ENCODE results near the gene NBDY.

NBDY gene

GRCh38 chrX:56785442-56785841, 56.4 kb downstream of the NBDY start:
- no peak for DNase-seq (ENCODE audit: low spot score)

GRCh38 chrX:56786889-56787733, 58.1 kb downstream of the NBDY start:
- no peak for DNase-seq (ENCODE audit: low spot score)

DNA sequence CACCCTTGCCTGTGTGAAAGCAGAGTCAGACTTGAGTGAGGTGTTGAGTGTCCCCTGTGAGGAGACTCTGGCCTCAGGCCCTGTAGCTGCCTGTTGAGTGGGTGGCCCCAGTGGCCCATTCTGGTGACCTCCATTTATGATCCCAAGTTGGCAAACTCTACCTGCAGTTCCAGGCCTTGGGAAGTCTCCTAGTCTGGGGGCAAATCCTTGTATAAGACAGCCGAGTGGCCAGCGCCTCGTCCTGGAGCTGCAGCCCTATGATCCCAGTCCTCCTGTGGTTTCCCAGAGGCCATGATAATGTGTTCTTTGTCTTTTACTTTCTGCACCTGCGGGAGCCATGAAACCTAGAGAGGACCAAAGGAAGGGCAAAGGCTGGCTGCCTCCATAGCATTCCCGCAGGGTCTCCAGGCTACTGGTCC, 58.7 kb downstream of the NBDY start:
- no peak for DNase-seq (ENCODE audit: low spot score)

- DNase-seq (ENCODE audit: low spot score): no peak
These were observed 59.2 kb downstream of the NBDY start for GRCh38 chrX:56788229-56788628.

DNA sequence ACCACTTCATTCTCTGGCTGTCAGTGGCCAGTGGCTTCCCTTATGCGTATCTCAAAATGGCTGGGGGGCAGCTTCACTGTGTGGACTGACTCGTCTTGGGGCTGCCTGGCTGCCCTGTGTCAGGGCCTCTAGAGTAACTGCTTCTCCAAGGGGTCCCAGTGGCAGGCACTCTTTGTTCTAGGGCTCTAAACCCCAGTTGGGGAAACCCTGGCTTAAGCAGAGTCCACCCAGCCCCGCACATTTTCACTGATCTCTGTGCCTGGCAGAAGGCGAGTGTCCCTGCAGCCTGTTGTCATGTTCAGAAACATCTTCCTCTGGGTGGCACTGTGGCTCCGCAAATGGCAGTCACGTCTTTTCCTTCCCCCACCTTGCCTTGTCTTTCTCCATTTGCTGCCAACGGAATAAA, 59.7 kb downstream of the NBDY start:
- DNase-seq (ENCODE audit: low spot score): no peak

GRCh38 chrX:56789518-56790070, 60.6 kb downstream of the NBDY start:
- DNase-seq (ENCODE audit: low spot score): no peak

GRCh38 chrX:56790778-56791177, 61.7 kb downstream of the NBDY start:
- DNase-seq (ENCODE audit: low spot score): no peak

- DNase-seq (ENCODE audit: low spot score): no peak
These were observed 62.4 kb downstream of the NBDY start for GRCh38 chrX:56791456-56791855.

GRCh38 chrX:56792270-56793111, 63.4 kb downstream of the NBDY start:
- no peak for DNase-seq (ENCODE audit: low spot score)

DNA sequence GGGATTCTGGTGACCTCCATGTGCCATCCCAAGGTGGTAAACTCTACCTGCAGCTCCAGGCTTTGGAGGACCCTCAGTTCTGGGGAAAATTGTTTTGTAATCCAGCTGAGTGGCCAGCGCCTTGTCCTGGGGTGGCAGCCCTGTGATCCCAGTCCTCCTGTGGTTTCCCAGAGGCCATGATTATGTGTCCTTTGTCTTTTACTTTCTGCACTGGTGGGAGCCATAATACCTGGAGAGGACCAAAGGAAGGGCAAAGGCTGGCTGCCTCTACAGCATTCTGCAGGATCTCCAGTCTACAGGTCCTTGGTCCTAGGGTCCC, 64.0 kb downstream of the NBDY start:
- no peak for DNase-seq (ENCODE audit: low spot score)

DNA sequence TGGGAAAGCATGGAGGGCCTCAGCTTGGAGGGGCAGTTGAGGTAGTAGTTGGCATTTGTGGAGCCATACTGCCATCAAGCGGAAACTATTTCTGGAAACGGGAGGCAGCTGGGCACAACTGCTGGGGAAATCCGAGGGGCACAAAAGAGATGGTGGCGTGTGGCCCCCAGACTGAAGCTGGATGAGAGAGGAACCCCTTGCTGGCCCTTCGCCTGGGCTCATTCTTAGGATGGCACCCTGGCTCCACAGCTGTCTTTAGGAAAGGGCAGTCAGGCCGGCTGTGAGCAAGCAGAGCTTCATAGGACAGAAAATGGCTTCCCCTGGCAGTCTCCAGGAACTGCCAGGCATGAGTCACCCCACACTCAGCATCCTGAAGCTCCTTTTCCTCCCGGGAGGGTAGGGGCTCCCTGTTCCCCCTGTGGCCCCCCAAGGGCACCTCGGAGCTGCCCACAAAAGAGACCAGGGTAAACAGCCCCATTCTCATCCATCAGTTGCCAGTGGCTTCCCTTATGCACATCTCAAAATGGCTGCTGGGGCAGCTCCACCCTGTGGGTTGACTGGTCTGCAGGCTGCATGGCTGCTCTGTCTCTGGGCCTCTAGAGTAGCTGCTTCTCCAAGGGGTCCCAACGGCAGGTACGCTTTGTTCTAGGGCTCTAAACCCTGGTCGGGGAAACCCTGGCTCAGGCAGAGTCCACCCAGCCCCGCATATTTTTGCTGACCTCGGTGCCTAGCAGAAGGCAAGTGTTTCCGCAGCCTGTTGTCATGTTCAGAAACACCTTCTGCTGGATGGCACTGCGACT, 64.7 kb downstream of the NBDY start:
- no peak for DNase-seq (ENCODE audit: low spot score)

DNA sequence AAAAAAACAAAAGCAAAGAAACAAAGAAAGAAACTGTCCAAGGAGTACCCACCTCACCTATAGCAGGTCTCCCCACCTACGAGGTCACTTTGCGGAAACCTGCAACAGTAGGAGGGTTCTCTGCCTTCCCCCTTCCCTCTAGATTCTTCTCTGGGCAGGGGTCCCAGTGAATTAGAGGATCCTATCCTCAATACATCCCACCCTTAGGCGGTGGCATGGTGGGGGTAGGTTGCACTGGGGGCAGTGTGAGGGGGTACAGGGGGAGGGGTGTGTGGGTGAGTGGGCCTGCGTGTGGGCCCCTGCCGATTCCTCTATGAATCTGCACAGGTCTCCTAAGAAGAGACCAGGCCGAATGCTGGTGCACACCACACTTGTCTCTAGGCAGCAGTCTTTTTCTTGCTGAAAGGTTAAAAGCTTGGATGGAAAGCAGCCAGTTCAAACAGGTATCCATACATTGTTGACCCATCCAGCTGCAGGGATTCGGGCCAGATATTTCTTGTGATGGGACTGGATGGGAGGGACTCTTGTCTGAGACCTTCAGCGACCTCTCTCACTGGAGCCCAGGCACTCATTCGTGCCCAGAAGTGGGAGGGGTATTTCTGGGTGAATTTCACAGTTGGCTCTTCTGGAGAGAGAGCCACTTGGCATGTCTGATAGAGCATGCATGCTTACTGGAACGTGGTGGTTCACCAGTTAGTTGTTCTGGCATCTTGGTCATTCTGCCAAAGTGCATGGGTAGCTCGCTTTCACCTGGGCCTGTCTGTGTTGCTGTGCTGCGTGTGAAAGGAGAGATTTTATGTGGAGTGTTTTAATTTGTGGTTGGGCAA, 65.6 kb downstream of the NBDY start:
- DNase-seq (ENCODE audit: low spot score): no peak

GRCh38 chrX:56795309-56795868, 66.3 kb downstream of the NBDY start:
- no peak for DNase-seq (ENCODE audit: low spot score)

DNA sequence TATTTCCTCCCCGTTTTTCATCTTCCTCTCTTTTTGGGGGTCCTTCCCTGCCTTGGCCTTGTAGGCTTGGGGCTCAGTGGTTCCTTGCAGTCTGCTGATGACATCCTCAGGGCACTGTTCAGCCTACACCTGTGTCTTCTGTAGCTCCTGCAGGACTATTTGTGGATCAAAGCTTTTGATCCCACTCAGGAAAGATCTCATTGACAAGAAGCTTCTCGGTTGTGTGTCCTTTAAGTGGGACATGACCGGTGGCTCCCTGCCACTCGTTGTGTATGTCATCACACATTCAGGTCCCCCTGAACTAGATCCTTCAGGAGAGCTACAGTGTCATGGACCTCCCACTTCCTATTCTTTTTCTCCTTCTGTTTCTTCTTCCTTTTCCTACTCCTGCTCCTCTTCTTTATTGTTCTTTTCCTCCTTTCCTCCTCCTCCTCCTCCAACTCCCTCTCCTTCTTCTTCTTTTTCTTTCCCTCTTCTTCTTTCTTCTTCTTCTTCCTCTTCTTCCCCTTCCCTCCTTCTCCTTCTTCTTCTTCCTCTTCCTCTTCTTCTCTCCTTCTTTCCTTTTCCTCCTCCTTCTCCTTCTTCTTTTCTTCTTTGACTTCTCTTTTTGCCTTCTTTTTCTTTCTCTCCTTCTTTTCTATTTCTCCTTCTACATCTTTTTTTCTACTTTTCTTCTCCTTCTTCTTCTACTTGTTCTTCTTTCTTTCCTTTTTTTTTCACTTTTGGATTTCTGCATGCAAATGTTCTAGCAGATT, 67.8 kb downstream of the NBDY start:
- DNase-seq (ENCODE audit: low spot score): no peak

DNA sequence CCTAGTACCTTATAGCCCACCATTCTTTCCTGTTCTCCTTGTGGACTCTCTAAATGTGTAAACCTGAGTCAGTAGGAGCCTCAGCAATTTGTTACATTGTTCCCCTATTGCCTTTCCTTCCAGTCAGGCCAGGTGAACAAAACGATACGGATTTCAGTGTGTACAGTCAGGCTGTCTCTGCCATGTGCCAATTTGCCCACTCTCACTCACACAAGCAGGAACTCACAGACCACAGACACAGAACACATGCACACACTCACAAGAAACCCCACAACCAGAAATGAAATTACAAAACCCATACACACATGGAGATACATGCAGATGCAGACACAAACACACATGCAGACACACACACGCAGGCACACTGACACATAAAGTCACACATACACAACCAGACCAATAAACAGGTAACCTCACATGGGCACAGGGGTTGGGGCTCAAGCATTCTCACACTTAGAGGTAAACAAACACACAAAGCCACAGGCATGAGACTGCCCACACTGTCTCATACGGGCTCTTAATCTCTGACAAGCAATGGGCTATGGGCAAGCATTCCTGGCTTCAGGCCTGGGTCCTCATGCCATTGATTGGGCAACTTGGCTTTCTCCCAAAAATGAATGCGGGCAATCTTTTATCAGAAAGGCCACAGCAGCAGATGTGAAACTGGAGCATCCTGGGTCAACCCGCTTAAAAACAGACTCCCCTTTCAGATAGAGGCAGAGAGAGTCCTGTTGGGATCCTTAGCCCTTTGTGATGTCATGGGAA, 68.7 kb downstream of the NBDY start:
- peak; percentile 17 for DNase-seq (ENCODE audit: low spot score)

DNA sequence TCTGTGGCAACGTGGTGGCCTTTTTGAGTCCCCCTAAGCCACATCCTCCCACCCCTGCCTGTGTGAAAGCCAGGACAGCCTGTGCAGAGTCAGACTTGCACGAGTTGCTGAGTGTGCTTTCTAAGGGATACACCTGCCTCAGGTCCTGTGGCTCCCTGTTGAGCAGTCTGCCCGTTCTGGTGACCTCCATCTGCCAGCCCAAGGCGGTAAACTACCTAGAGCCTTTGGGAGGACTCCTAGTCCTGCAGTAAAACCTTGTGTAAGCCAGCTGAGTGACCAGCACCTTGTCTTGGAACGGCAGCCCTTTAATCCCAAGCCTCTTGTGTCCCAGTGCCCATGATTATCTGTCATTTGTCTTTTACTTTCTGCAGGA, 69.3 kb downstream of the NBDY start:
- no peak for DNase-seq (ENCODE audit: low spot score)

DNA sequence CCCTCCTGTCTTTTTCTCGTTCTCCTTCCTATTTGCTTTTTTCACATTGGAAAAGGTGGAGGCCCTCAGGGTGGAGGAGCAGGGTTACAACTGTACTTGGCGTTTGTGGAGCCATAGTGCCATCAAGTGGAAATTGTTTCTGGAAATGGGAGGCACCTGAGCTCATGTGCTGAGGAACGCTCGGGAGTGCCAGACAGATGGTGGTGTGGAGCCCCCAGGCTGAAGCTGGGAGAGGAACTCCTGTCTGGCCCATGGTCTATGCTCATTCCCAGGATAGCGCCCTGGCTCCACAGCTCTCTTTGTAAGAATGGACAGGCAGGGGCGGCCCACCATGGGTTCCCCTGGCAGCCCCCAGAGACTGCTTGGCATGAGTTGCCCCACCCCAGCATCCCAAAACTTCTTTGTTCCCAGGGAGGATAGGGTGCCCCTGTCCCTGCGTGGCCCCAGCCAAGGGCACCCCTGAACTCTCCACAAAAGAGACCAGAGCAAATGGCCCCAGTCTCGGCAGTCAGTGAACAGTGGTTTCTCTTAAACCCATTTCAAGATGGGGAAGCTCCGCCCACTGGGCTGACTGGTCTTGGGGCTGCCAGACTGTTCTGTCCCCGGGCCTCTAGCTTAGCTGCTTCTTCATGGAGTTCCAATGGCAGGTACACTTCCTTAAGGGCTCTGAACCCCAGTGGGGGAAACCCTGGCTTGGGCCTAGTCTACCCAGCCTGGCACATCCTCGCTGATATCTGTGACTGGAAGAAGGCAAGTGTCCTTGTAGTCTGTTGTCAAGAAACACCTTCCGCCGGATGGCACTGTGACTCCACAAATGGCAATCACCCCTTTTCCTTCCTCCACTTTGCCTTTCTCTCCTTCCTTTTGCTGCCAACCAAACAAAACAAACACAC, 70.1 kb downstream of the NBDY start:
- no peak for DNase-seq (ENCODE audit: low spot score)

GRCh38 chrX:56800307-56800706, 71.3 kb downstream of the NBDY start:
- DNase-seq (ENCODE audit: low spot score): no peak

DNA sequence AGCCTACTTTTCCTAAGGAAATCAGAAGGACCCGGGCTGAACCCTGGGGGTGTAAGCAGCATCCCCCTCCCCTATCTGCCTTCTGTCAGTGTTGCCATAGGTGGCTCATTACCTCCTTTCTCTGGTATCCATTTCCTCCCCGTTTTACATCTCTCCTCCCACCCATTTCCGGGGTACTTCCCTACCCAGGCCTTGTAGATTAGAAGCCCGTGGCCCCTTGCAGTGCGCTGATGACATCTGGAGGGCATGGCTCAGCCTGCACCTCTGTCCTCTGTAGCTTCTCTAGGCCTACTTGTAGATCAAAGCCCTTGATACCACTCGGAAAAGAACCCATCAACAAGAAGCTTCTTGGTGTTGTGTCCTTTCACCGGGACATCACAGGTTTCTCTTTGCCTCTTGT, 71.8 kb downstream of the NBDY start:
- no peak for DNase-seq (ENCODE audit: low spot score)
